Body of pancreas (tissue), 4 donors: ENCODE results near the gene DDX1. TPM values are rescaled to one million over a fixed set of nuclear protein-coding genes. Genes with fewer than 3 reads are reported as not detected.

Experiments used
- ATAC-seq: fragments of 150-250 bp; one replicate; pipeline ENCODE4 v1.9.1; 2016
- DNase-seq, 4 donors: peaks; one replicate each; pipeline ENCODE4 v3.0.0-alpha.2; 2019
- H3K27ac ChIP-seq, 4 donors: fragments of 200-600 bp; sonication (generic); 1 replicate in 3 of 4; 2 replicates in 1 of 4; pipeline versions ENCODE4 v1.5.1 to v1.6.1; 2016 to 2019; ENCODE audit warnings: mild to moderate bottlenecking in 1 of 4, mixed read lengths in 1 of 4, moderate library complexity in 1 of 4
- H3K27me3 ChIP-seq, 2 donors: fragments of 200-600 bp; sonication (generic); one replicate each; pipeline ENCODE4 v1.6.0; 2016; ENCODE audit warnings: mild to moderate bottlenecking in 1 of 2
- H3K36me3 ChIP-seq, 2 donors: fragments of 200-600 bp; sonication (generic); replicated peaks in 1 of 2; 2 replicates each; pipeline ENCODE4 v1.5.1; 2016; ENCODE audit warnings: low read depth in 2 of 2; ENCODE audit not compliant: insufficient read depth in 1 of 2
- H3K4me1 ChIP-seq: fragments of 200-600 bp; sonication (generic); one replicate; pipeline ENCODE4 v1.6.0; 2016
- H3K4me3 ChIP-seq, 2 donors: fragments of 200-600 bp; sonication (generic); 1 replicate in 1 of 2; 2 replicates in 1 of 2; pipeline ENCODE4 v1.5.1; 2016 to 2019
- H3K9me3 ChIP-seq, 3 donors: fragments of 200-600 bp; sonication (generic); 1 replicate in 2 of 3; 2 replicates in 1 of 3; pipeline ENCODE4 v1.5.1; 2016
- POLR2A ChIP-seq, 3 donors: fragments of 450-650 bp; IDR thresholded peaks; one replicate each; pipeline ENCODE4 v1.6.1; 2016; ENCODE audit warnings: antibody characterized with exemption in 3 of 3, mild to moderate bottlenecking in 2 of 3
- WGBS, 2 donors: methylation state at CpG; one replicate each; pipeline ENCODE4 v1.1.5; 2017; 5-methylcytosine and 5-hydroxymethylcytosine counted together
- intact Hi-C: fragments of 100-400 bp; cut with DNase I; formaldehyde crosslinking; loops from one replicate; pipeline ENCODE4 v1.15.1; 2023
- total RNA-seq, 2 donors: library from RNA; depleted of rRNA; stranded (reverse); fragments of >200 nt; gene quantifications; one replicate each; pipeline ENCODE4 v1.1.0, GENCODE V29; 2016
- TF ChIP-seq, protein P1 (sequence below), 7 experiments: fragments of 450-650 bp in 4 of 7; fragments of 200-600 bp in 3 of 7; sonication (generic) in 3 of 7; IDR thresholded peaks; one replicate each; pipeline ENCODE4 v1.5.1; 2016 to 2019; ENCODE audit warnings: antibody characterized with exemption in 7 of 7

DDX1 gene
- total RNA-seq, 2 donors from 2014 or later, result 35.3 to 61.3 TPM

DNA sequence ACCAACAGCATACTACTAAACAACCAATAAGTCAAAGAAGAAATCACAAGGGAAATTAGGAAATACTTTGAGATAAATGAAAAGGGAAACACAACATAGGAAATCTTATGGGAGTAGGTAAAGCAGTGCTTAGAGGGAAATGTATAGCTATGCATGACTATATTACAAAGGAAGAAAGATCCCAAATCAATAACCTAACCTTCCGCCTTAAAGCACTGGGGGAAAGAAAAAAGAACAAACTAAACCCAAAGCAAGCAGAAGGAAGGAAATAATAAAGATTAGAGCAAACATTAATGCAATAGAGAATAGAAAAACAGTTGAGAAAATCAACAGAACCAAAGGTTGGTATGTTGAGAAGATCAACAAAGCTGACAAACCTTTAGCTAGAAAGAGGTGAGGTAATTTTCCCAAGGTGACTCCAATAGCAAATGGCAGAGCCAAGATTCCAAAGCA lies 49.9 kb downstream of the DDX1 start:
- 94 to 95% methylated on average over 1 of the region's 1 CpG for WGBS, 2 donors
- H3K4me1 ChIP-seq, result no peaks in the 10 kb centered on the region
- no peaks in the 10 kb centered on the region for H3K27me3 ChIP-seq
- DNase-seq, result no peak
- ATAC-seq, result no peak
- H3K9me3 ChIP-seq, result no peaks in the 10 kb centered on the region
- no peaks in the 10 kb centered on the region for H3K36me3 ChIP-seq
- intact Hi-C loops, result loop anchor here (10.0 kb wide), 1 partner anchor 843 kb away; no protein-coding TSS in a partner anchor
- no peak for TF ChIP-seq POLR2A (IDR thresholded peaks at IDR 0.05)
- no peak overlapping the region for H3K4me3 ChIP-seq
- no peak overlapping the region for H3K27ac ChIP-seq

DNA sequence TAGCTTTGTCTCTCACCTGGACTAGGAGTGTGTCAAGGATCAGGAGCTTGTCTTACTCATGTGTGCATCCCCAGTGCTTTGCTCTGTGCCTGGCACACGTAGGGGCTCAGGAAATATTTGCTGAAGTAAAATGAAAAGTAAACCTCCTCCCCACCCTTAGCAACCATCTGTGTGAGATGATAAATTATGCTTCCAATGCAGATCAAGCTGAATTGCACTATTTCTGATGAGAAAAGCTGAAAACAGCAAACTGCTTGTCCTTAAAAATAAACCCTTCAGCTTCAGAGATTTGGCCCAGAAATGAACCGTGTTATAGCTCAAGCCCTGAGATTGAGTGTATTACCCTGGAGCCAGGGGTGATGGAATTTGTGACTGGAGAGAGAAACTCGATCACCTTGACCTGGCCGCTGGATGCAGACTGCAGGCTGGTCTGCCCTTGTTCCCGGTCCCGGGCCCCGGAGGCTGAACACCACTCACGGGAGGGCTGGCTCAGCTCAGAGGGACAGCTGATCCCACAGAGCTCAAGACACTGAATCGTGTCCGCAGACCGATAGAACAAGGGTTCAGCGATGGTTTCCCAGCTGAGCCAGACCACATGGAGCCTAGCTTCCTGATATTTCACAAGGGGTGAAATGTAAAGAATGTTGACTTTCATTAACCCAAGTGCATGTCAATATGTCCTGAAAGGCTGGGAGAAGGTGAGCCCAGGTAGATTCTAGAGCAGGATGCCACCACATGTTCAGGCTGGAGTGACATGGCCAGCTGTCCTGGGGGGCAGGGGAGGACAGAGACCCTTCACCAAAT lies 50.5 kb downstream of the DDX1 start:
- H3K4me3 ChIP-seq, result no peak overlapping the region
- intact Hi-C loops, result loop anchor here (10.0 kb wide), 1 partner anchor 843 kb away; no protein-coding TSS in a partner anchor

DNA sequence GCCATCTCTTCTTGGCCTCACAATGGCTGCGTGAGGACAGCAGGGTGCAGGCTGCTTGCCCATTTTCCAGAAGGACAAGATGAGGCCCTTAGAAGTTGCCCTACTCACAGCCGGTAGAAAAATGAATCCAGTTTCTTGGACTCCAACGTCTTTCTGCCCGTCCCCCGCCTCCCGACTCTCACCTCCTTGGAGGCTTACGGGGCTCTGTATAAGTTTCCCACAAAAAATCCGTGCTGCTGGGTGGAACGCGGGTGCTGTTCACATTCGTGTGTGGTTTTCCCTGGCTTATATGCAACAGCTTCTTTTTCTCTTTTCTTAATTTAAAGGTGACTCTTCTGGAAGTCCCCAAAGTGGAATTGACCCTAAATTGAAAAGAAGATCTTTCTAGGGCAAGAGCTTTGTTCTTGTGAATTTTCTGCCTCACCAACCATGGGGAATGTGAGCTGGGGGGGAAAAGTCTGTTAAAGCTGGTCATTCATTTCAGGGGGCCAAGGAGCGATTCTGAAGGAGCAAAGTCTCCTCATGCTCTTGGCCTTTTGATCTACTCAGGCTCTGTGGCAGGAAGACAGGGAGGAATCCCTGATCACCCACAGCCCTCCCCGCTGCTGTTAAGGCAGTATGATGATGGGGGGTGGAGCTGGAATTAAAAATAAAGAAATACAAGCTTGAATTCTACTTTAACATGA lies 51.3 kb downstream of the DDX1 start:
- H3K4me1 ChIP-seq, result no peaks in the 10 kb centered on the region
- no peaks in the 10 kb centered on the region for H3K27me3 ChIP-seq
- TF ChIP-seq, protein P1, sequence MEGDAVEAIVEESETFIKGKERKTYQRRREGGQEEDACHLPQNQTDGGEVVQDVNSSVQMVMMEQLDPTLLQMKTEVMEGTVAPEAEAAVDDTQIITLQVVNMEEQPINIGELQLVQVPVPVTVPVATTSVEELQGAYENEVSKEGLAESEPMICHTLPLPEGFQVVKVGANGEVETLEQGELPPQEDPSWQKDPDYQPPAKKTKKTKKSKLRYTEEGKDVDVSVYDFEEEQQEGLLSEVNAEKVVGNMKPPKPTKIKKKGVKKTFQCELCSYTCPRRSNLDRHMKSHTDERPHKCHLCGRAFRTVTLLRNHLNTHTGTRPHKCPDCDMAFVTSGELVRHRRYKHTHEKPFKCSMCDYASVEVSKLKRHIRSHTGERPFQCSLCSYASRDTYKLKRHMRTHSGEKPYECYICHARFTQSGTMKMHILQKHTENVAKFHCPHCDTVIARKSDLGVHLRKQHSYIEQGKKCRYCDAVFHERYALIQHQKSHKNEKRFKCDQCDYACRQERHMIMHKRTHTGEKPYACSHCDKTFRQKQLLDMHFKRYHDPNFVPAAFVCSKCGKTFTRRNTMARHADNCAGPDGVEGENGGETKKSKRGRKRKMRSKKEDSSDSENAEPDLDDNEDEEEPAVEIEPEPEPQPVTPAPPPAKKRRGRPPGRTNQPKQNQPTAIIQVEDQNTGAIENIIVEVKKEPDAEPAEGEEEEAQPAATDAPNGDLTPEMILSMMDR (IDR thresholded peaks at IDR 0.05), result no peak
- TF ChIP-seq POLR2A (IDR thresholded peaks at IDR 0.05), result no peak
- 76 to 86% methylated on average over 12 to 13 of the region's 13 CpGs for WGBS, 2 donors
- no peaks in the 10 kb centered on the region for H3K9me3 ChIP-seq
- no peak overlapping the region for H3K4me3 ChIP-seq
- no peak overlapping the region for H3K27ac ChIP-seq
- ATAC-seq, result no peak
- H3K36me3 ChIP-seq, result no peaks in the 10 kb centered on the region
- no peak for DNase-seq
- intact Hi-C loops, result loop anchor here (10.0 kb wide), 1 partner anchor 842 kb away; no protein-coding TSS in a partner anchor

More for the DNA sequence above, 50.5 kb downstream of the DDX1 start:
- DNase-seq, result no peak
- Histone ChIP-seq H3K4me1 (no peaks in the 10 kb centered on the region), H3K27me3 (no peaks in the 10 kb centered on the region), H3K27ac (no peak overlapping the region), H3K36me3 (no peaks in the 10 kb centered on the region), H3K9me3 (no peaks in the 10 kb centered on the region)
- 67 to 89% methylated on average over 9 to 12 of the region's 12 CpGs for WGBS, 2 donors
- TF ChIP-seq, protein P1 (IDR thresholded peaks at IDR 0.05), result no peak
- TF ChIP-seq POLR2A (IDR thresholded peaks at IDR 0.05), result no peak
- no peak for ATAC-seq

- WGBS, 2 donors, result 82% methylated on average over 4 of the region's 4 CpGs
- H3K27ac ChIP-seq, result no peak overlapping the region
- no peak overlapping the region for H3K4me3 ChIP-seq
- intact Hi-C loops, result loop anchor here (10.0 kb wide), 1 partner anchor 841 kb away; no protein-coding TSS in a partner anchor
- ATAC-seq, result no peak
- no peak for DNase-seq
- H3K27me3 ChIP-seq, result no peaks in the 10 kb centered on the region
- TF ChIP-seq, protein P1 (IDR thresholded peaks at IDR 0.05), result no peak
- no peak for TF ChIP-seq POLR2A (IDR thresholded peaks at IDR 0.05)
- H3K36me3 ChIP-seq, result no peaks in the 10 kb centered on the region
- no peaks in the 10 kb centered on the region for H3K9me3 ChIP-seq
- H3K4me1 ChIP-seq, result no peaks in the 10 kb centered on the region
Observed at GRCh38 chr2:15643791-15644585, 52.3 kb downstream of the DDX1 start.
